Stomach (tissue), 4 donors: ENCODE data around the gene PMF1.

ENCODE experiments used
- EP300 ChIP-seq: sonication (generic); formaldehyde crosslinking; IDR thresholded peaks from one replicate; pipeline ENCODE4 v1.6.1; 2017; ENCODE audit warnings: antibody characterized with exemption
- POLR2AphosphoS5 ChIP-seq, 3 donors: sonication (generic); formaldehyde crosslinking; IDR thresholded peaks; one replicate each; pipeline ENCODE4 v1.6.1; 2016; ENCODE audit warnings: antibody characterized with exemption in 3 of 3
- TF ChIP-seq, protein P1 (sequence below), 7 experiments: fragments of 450-650 bp in 4 of 7; fragments of 200-600 bp in 3 of 7; sonication (generic) in 3 of 7; IDR thresholded peaks; one replicate each; pipeline ENCODE4 v1.5.1; 2016 to 2019; ENCODE audit warnings: antibody characterized with exemption in 7 of 7, control low read depth in 2 of 7, mild to moderate bottlenecking in 1 of 7

DNA sequence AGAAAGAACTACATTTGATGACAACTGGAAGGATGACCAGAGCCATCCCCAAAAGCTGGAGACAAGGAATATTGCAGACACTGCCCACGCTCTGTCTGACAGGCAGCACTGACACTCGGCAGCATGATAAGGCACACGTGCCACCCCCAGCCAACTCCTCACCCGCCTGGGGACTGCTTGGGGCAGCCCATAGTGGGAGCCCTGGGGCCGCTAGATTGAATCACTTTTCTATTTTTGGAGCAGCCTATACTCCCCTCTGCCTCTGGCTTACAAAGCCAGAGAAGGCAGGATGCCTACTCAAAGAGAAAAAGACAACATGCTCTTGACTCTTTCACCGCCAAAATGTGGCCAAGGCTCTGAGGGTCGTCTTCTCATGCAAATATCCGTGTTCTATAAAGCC is 68.5 kb downstream of the PMF1 start:
- TF ChIP-seq, protein P1, sequence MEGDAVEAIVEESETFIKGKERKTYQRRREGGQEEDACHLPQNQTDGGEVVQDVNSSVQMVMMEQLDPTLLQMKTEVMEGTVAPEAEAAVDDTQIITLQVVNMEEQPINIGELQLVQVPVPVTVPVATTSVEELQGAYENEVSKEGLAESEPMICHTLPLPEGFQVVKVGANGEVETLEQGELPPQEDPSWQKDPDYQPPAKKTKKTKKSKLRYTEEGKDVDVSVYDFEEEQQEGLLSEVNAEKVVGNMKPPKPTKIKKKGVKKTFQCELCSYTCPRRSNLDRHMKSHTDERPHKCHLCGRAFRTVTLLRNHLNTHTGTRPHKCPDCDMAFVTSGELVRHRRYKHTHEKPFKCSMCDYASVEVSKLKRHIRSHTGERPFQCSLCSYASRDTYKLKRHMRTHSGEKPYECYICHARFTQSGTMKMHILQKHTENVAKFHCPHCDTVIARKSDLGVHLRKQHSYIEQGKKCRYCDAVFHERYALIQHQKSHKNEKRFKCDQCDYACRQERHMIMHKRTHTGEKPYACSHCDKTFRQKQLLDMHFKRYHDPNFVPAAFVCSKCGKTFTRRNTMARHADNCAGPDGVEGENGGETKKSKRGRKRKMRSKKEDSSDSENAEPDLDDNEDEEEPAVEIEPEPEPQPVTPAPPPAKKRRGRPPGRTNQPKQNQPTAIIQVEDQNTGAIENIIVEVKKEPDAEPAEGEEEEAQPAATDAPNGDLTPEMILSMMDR (IDR thresholded peaks at IDR 0.05) = no peak
- no peak for TF ChIP-seq EP300
- no peak for TF ChIP-seq POLR2AphosphoS5 (IDR thresholded peaks at IDR 0.05)
